GM19328 (cell line): ENCODE measurements around the gene MOB2.
"Not testable (repeated sequence)": the region's sequence is repeated elsewhere in the genome, so short reads cannot be mapped to it uniquely, and the experiment has no call there.

ENCODE experiments used
- ATAC-seq: cut with Tn5 transposase; IDR thresholded peaks from one replicate; pipeline ENCODE4 v1.9.1; 2021; ENCODE audit warnings: mild to moderate bottlenecking, moderate library complexity; ENCODE audit not compliant: unreplicated experiment

The MOB2 gene

DNA sequence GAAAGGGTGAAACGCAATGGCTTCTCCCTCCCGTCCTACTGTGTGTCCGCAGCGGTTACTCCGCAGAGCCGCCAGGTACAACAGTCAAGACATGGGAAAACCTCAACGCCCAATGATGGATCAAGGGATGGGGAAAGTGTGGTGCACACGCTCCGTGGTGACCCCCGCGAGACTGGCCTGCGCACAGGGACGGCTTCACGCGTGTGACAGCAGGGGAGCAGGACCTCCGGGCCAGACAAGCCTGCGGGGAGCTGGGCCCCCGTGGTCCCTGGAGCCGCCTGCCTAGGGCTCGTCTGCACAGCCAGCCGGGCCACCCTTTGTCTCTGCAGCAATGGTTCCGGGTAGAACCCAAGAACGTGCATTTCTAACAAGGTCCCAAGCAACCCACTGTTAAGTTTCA is 31.7 kb upstream of the MOB2 start:
- ATAC-seq: no peak

DNA sequence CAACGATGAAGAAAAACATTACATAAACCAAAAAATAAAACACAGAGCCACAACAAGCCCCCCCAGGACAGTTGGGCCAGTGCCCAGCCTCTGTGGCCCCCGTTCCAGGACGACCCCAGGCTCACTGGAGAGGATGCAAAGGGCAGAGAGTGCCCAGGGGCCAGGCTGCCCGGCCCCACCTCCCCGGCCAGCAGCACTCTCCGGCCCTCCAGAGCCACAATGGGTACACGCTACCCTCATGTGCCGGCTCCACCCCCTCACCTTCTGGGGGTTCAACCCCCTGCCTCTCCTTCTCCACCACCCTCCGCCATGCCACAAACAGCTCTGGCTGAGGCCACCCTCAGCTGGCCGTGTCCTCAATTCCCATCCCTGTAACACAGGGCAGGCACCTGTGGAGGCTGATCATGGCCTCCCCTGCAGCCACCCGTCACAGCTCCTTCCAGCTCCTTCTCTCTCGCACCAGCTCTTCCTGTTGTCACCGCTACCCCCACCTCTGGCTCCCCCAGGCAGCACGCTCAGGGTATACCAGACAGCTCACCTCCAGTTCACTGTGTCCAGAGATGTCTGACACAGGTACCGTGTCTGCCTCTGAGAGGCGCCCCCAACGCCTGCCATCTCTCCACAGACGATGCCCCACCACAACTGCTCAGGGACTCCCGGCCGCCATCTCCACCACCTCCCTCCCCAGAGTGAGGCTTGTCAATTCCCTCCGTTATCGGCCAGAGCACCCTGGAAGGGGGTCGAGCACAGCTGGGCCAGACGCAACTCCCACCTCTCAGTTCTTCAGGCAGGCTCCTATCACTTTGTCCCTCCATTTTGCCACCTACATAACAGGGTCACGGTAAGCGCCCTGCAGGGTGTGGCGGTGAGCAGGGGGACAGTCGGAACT is 30.8 kb upstream of the MOB2 start:
- ATAC-seq: no peak

DNA sequence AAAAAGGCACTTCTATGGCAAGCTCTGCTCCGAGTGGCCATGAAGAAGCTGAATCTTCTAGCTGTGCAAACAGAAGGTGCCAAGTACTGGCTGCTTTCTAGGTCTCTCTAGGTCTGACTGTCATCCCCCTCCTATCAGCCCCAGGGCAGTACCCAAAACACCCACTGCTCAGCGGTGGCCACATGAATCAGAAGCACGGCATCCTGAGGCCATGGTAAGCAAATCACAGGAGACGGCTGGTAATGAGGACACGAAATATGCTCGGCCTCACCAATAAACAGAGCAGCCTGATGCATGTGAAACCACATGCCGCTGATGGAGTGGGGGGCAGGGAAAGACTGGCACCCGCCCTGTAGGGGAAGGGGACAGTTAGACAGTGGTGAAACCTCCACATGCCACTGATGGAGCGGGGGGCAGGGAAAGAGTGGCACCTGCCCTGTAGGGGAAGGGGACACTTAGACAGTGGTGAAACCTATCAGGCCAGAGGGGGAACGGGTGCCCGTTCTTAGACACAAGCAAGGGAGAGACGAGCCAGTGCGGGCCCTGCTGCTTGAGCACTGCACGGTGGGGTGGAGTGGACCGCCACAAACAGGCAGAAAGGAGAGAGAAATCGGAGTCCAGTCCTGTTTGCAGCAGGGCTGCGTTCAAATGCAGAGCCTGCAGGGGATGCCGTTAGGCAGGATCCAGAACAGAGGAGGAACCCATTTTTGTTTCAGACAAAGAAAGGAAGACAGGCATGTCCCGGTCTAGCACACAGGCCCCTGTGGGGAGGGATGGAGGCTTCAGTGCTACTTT is 29.9 kb upstream of the MOB2 start:
- ATAC-seq: no peak

DNA sequence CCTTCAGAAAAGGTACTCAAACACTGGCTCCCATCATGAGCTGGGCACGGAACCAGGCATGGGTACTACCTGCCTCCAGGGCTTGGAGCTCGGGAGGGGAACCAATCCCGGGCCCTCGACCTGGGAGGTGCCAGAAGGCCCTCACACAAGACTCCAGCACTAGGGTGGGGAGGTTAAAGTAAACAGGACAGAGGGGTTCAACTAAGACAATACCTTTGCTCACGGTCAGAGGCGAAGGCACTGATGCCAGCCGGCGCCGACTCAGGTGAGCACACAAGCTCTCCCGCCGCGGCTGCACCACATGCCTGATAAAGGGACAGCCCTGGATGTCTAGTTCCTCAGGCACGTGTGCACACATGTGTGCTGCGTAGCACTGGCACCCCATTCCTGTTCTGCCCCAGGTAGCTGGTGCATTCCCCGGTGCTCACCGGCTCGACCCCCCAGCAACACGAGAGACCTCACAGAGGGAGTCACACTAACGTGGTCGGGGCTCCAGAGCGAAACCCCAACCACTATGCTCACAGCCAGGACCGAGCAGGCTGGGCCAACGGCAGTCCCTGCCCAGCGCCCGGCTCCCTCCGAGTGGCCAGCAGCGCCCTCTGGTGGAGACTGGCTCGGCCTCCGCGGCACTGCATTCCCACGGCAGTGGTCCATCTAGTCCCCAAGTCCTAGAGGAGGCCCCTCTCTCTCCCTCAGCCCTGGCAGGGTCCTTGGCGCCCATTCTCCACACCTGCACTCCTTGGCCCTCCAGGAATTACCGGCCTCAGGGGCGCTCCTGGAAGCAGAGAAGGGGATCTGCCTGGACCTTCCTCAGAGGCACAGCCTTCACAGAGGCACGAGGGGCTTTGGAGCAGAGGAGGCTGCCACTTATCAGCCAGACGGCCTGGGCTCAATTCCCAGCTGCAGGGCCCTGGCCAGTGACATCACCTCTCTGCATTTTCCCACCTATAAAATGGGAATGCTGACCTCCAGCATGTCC is 28.8 kb upstream of the MOB2 start:
- no peak for ATAC-seq

DNA sequence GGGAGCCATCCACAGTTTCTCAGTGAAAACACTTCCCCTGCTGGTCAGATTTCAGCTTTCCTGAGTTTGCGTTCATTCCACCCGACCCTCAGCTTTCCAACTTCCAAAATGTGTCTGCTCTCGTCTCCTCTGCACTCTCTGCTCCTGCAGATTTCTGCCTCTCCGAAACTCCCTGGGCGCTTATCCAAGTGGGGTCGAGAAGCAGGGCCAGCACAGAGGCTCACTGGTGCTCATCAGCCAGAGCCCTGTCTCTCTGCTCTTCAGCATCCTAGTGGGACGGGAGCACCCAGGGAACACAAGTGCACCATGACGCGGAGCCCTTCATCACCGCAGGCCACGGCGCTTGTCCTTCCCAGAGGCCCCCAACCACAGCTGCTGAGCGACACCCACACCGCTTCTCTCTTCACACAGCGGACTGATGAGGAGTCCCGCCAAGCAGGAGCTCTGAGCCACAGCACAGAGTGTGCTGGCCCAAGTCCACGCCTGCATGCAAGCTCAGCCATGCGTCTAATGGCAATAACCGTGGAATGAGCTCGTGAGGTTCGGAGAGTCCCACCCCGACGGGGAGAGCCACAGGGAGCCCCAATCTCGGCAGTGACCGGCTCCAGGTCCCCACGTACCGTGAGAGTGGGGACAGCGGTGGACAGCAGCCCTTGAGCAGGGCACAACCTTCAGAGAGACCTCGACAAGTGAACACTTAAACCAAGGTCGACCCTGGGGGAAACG is 27.9 kb upstream of the MOB2 start:
- ATAC-seq: no peak

DNA sequence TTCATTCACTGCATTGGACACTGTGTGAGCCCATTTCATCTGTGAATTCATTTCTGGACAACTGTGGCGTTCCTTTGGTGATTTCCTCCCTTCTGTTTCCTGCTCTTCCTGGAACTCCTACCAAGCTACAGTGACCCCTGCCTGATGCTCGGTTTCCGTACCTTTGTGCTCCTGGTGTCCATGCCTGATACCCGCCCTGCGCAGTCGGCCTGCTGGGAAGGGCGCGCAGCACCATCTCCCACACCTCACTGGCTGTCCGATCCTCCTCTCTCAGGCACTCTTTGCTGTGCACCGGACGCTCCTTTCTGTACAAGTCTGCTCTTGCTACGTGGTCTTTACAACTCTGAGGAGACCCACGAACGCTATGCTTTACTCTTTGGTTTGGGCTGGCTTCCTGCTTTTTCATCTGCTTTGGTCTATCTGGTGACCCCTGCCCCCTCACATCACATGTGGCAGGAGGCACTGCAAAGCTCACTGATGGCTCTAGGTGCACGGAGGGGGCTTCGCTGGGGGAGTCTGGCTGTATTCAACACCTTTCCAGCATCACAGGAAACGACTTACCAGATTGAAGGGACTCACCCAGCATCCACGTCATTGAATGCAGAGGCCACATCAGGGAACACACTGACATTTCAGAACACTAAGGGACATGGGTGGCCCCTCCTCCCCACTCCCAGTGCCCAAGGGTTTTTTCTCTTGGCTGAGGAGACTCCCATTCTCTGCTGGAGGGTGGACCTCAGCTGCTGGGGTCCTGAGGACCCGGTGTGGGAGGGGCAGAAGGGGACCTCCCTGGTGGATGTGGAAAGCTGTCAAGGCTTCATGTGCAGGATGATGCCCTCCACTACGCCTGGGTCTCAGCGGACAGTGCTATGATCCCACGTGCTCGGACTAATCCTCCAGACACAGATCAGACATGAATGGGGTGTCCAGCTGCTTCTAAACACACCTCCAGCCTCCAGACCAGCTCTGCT is 27.0 kb upstream of the MOB2 start:
- ATAC-seq: no peak

DNA sequence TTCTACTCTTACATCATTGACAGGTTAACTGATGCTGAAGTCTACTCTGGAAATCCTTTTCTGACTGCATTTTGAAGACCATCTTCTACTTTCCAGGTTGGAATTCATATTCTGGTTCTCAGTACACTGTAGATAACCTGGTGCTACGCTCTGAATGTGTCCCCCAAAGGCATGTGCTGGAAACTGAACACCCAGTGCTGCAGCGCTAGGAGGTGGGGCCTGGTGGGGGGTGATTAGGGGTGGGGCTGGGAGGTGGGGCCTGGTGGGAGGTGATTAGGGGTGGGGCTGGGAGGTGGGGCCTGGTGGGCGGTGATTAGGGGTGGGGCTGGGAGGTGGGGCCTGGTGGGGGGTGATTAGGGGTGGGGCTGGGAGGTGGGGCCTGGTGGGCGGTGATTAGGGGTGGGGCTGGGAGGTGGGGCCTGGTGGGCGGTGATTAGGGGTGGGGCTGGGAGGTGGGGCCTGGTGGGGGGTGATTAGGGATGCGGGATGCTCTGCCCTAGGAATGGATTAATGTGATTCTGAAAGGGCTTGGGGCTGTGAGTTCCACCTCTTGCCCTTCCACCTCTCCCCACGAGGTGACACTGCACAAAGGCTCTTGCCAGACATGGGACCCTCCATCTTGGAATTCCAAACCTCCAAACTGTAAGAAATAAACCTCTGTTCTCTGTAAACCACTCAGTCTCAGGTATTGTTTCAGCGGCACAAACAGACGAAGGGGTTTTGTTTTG is 26.1 kb upstream of the MOB2 start:
- ATAC-seq: not testable (repeated sequence)

DNA sequence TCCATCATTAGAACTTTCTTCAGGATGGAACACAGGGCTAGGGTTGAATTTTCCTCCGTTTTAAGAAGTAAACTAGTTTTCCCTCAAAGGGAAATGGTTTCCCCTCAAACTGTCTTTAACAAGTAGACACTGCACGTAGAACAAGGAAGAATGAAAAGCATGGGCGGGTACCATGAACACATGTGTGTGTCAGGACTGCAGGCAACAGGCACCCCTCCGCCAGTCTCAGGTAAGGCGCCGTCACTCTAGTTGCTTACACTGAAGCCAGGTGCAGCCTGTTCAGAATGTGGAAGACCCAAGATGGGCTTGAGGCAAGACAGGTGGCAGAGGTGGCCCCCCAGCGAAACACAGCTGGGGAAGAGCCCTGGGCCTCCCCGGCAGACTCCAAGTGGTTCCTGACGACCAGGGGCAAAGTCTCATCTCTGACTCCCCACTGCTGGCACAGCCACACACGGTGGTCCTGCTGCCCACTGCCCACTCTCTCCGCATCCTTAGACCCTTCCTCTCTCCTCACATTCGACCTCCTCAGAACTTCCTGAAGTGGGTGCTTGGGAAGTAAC is 25.4 kb upstream of the MOB2 start:
- ATAC-seq: no peak

DNA sequence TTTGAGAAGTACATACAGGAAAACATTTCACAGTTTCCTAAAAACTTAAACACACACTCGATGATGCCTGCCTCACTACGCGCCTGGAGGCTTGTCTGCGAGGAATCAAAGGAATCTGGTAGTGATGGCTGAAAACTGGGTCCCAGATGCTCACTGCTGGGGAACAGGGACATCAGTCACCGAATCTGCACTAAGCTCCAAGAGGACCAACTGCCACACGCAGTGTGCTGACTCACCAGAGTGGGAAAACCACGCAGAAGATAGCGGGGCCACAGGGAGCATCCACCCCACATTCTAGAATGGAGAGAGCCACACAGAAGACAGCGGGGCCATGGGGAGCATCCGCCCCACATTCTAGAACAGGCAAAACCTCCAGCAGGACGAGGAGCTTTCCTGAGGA is 24.3 kb upstream of the MOB2 start:
- ATAC-seq: no peak

DNA sequence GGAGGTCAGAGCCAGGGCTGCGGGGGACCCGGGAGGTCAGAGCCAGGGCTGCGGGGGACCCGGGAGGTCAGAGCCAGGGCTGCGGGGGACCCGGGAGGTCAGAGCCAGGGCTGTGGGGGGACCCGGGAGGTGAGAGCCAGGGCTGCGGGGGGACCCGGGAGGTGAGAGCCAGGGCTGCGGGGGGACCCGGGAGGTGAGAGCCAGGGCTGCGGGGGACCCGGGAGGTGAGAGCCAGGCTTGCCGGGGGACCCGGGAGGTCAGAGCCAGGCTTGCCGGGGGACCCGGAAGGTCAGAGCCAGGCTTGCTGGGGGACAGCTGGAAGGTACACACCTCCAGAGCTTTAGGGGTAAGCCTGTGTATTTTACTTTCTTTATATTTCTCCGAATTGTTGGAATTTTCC is 23.8 kb upstream of the MOB2 start:
- ATAC-seq: not testable (repeated sequence)

DNA sequence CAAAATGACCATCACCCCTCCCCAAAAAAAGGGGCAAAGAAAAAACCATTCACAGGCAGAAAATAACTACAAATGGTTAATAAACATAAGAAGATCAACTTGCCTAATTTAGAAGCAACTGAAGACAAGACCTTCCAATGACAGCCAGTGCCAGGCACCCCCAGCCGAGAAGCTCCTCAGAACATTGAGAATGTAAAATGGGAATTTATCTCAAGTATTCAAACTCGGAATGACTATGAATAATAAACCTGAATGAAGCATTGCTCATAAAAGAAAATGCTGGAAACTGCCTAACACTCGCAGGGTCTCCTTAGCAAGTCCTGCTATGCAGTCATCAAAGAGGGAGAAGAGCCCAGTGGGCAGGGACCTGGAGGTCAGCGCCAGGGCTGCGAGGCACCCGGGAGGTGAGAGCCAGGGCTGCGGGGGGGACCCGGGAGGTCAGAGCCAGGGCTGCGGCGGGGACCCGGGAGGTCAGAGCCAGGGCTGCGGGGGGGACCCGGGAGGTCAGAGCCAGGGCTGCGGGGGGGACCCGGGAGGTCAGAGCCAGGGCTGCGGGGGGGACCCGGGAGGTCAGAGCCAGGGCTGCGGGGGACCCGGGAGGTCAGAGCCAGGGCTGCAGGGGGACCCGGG is 23.2 kb upstream of the MOB2 start:
- no peak for ATAC-seq

DNA sequence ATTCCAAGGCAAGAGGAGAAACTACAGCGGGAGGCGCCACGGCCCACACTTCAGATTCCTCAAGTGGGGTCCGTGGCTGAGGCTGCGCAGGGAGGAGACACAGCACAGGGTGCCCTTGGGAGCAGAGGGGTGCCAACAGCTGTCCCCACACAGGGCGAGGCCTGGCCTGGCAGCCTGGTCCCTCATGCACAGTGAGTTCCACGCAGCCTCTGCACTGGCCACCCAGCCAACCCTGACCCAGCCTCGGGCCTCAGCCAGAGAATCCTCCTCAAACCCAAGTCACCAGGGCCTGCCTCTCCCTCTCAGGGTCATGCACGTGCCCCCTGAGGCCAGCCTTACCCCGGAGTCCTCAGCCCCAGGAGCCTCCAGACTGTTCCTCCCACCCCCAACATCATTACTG is 22.4 kb upstream of the MOB2 start:
- ATAC-seq: no peak

DNA sequence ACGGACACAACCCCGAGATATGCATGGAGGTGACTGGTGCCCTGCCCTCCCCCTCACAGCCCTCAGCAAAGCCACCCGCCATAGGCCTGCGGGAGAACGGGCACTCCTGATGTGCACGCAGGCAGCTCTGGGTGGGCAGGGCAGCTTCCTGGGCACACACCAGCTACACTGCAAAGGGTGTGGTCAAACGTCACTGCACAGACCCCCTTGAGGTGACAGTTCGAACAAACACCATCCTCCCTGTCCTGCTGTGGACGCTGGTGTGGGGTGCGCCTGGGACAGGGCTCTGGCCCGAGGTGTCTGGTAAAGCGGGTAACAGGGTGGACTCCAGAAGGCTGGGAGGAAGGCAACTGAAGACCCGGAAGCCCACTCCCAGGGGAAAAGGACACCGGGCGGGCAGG is 21.9 kb upstream of the MOB2 start:
- ATAC-seq: no peak

DNA sequence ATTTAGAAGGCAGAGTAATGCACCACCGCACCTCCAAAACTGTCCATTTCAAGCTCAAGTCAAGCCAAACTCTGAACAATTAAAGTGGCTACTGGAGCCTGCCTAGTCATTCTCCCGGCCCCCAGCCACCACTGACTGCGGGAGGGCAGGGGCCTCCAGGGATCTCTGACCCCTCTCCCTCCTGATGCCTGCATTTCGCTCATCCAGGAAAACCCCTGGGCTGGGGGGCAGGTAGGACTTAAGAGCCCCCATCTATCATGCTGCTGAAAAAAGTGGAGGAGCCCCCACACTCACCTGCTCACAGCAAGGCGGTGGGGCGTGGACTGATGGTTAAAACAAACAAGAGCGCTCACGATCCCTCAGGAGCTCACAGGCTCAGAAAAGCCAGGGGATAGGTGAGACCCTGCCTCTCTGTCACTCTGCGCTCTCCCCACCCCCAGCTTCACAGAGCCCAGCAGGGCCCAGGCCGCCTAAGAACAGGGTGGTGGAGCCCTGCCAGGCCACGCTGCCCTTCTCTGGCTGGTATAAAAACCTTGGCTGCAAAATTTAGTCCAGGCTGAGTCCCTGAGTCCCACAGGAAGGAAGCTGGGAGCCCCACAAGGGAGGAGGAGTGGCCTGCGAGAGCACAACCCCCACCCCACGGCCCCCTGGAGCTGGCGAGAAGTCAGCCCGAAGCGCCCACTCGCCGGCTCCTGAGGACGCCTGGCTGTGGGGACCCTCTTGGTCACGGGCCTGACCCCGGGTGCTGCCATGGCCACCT is 21.0 kb upstream of the MOB2 start:
- ATAC-seq: no peak

DNA sequence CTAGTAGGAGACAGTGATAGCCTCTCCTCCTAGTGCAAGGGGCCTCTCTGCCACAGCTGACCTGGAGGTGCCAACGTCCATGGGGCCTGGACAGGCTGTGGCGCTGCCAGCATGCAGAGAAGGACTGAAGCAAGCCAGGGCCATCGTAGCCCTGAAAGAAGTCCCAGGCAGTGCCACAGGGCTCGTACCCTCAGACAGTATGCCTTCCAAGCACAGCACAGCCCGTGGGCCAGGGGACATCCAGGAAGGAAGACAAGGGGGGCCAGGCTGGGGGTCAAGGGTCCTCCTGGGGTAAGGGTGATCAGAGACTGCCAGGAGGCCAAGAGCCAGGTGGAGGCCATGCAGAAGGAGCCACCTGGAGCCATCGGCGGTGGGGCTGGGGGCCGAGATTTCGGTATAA is 20.4 kb upstream of the MOB2 start:
- no peak for ATAC-seq

DNA sequence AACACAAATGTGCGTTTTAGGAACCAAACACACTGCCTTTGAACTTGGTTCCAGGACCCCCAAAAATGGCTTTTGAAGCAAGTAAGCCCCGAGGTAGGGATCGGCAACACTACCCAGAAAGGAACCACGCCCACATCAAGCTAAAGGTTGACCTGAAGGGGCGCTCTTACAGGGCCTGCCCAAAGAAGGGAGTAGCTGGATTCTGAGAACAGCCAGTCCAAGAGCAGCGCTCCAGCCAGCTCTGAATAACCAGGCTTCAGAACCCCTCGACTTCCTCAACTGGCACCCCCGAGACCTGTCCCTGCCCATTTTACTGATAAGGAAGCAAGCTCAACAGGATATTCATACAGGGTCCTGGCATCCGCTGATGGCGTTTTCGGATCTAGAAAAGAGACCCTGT is 18.9 kb upstream of the MOB2 start:
- ATAC-seq: no peak
